HG02588 (cell line): Measurements from ENCODE around the gene DAPK3.
"Not testable (repeated sequence)": the region's sequence is repeated elsewhere in the genome, so short reads cannot be mapped to it uniquely, and the experiment has no call there.

Experiments used
- ATAC-seq: cut with Tn5 transposase; IDR thresholded peaks from one replicate; pipeline ENCODE4 v1.9.1; 2021; ENCODE audit warnings: mild to moderate bottlenecking, moderate library complexity; ENCODE audit not compliant: unreplicated experiment

Gene DAPK3

GRCh38 chr19:3970808-3971598 lies at the start of gene DAPK3:
Gene DAPK3, minus strand, starts transcription at chr19:3971099. Its CDS starts 1,364 bp downstream, at chr19:3969735.
- peak; percentile 92 for ATAC-seq

- no peak for ATAC-seq
These were observed 48.7 kb upstream of the DAPK3 start for GRCh38 chr19:4019578-4019977.

- no peak for ATAC-seq
These were observed 48.0 kb upstream of the DAPK3 start for GRCh38 chr19:4018775-4019504.

GRCh38 chr19:4018140-4018613 lies 47.3 kb upstream of the DAPK3 start:
- no peak for ATAC-seq

- no peak for ATAC-seq
These were observed 46.2 kb upstream of the DAPK3 start for GRCh38 chr19:4016903-4017638.

- ATAC-seq = no peak
These were observed 45.6 kb upstream of the DAPK3 start for GRCh38 chr19:4016486-4016885.

- no peak for ATAC-seq
These were observed 45.0 kb upstream of the DAPK3 start for GRCh38 chr19:4015705-4016402.

- no peak for ATAC-seq
These were observed 43.9 kb upstream of the DAPK3 start for GRCh38 chr19:4014541-4015491.

- ATAC-seq = no peak
These were observed 43.1 kb upstream of the DAPK3 start for GRCh38 chr19:4013886-4014540.

- no peak for ATAC-seq
These were observed 42.2 kb upstream of the DAPK3 start for GRCh38 chr19:4012975-4013634.

GRCh38 chr19:4012092-4012974 lies 41.4 kb upstream of the DAPK3 start:
- ATAC-seq = no peak

- ATAC-seq = not testable (repeated sequence)
These were observed 40.5 kb upstream of the DAPK3 start for GRCh38 chr19:4011430-4011829.

GRCh38 chr19:4010808-4011110 lies 39.9 kb upstream of the DAPK3 start:
- no peak for ATAC-seq

- ATAC-seq = no peak
These were observed 39.3 kb upstream of the DAPK3 start for GRCh38 chr19:4009990-4010807.

GRCh38 chr19:4007836-4008539 lies 37.1 kb upstream of the DAPK3 start:
- no peak for ATAC-seq
